GM12865 (cell line): Measurements from ENCODE around the gene HAX1.

Experiments
- DNase-seq: peaks from one replicate; pipeline ENCODE4 v3.0.0; 2010; ENCODE audit warnings: low read depth
- H3K4me3 ChIP-seq: 2 replicates; pipeline ENCODE4 v1.5.1; 2011; ENCODE audit warnings: mild to moderate bottlenecking, low read depth, low read length, control low read depth
- CTCF ChIP-seq: IDR thresholded peaks from 2 replicates; pipeline ENCODE4 v1.5.1; 2011; ENCODE audit warnings: low read length, control low read depth, low read depth, inconsistent platforms; ENCODE audit not compliant: insufficient read depth; ENCODE audit errors: missing control alignments

HAX1 gene

DNA sequence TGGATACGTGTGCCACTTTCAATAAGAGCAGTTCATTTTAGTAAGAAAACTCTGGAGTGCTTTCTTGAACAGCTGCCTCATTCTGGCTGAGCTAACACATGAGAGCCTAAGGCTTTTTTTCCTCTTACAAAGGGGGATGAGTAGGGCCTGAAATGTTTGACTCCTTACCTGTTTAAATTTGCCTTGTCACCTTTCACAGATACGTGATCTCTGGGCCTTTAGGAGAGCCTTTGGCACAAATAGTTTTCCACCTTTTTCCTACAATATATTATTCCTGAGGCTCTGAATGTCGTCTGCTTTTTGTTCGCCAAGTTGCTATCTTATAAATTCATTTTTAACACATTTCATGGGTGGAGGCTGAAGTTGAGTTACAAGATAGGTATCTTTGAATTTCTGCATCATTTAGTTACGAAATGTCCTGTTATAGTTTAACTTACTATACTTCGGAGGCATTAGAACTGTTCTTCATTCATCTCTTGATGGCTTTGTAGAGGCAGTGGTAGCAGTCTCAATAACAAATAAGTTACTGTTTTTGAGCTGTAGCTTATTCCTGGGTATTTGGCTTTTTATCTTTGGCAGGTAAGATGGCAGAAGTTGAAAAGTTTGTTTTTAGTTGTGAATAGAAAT, 34.4 kb upstream of the HAX1 start:
- H3K4me3 ChIP-seq: no peak overlapping the region
- no peak for TF ChIP-seq CTCF
- no peak for DNase-seq

DNA sequence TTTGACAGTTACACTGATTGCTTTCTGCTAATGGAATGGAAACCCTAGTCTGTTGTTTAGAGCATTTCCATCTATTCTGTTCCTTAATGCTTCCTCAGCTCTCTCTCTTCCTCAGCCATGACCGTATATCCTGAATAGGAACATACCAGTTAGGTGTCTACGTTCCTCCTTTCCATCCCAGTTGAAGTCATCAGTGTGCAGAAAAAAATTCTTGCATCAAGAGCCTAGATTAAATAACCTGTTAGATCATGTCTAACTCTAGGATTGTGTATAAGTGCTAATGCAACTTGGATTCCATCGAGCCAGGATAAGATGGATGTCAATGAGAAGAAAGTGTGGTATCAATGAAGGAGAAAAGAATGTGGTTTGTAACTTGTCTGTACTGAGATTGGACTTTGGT, 32.9 kb upstream of the HAX1 start:
- H3K4me3 ChIP-seq: no peak overlapping the region
- no peak for DNase-seq
- no peak for TF ChIP-seq CTCF

DNA sequence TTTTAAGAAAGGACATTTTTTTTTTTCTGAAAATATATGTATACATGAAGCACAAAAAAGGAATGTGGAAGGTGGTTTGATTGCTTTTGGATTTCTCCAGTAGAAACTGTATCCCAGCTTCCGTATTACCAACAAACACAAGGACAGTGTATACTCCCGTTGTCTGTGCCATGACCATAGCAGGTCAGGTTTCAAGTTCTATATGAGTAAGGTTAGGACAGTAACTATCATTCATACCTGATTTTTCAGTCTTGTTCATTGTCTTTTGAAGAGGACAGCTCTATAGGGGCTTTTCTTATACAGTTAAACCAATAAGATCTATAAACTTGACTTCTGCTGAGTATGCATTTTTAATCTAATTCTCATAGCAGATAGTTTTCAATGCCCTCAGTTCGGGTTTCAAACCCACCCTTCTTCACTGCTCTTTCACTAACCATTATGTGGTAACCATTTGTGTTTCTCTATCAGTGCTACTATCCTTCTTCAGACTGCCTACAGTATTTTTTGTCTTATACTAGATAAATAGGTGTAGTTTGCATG, 32.1 kb upstream of the HAX1 start:
- H3K4me3 ChIP-seq: no peak overlapping the region
- no peak for DNase-seq
- TF ChIP-seq CTCF: no peak

GRCh38 chr1:154241703-154242351, 30.6 kb upstream of the HAX1 start:
- DNase-seq: no peak
- H3K4me3 ChIP-seq: no peak overlapping the region
- TF ChIP-seq CTCF: no peak

DNA sequence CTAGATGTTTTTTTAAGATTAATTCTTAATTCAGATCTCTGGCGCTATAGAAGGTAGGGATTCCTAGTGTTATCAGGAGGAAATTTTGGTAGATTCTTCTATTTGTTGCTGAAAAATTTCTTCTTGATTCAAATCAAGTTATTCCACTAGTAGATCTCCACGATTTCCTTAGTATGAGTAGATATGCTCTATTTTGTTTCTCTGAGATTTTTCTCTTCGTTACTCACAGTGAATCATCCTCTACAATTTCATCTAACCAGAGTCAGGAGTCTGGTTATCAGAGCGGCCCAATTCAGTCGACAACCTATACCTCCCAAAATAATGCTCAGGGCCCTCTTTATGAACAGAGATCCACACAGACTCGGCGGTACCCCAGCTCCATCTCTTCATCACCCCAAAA, 18.8 kb upstream of the HAX1 start:
- no peak for TF ChIP-seq CTCF
- H3K4me3 ChIP-seq: no peak overlapping the region
- DNase-seq: no peak

DNA sequence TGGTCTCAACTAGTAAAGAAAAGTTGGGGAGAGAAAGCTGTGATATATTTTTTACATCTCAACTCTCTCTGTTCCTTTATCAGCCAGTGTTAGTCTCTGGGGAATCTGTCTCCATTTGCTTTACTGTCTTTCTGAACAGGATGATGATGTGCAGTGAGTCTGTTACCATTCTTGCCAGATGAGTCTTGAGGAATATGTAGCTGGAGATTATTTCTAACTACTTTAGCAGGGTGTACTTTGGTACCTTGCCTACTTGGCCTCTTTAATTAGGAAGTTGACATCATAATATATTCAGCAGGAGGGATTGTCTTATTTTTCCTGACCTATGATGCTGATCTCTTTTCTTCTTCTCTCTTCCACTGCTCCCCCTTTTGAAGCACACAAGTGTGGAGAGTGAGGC, 15.7 kb upstream of the HAX1 start:
- no peak overlapping the region for H3K4me3 ChIP-seq
- DNase-seq: no peak
- no peak for TF ChIP-seq CTCF

DNA sequence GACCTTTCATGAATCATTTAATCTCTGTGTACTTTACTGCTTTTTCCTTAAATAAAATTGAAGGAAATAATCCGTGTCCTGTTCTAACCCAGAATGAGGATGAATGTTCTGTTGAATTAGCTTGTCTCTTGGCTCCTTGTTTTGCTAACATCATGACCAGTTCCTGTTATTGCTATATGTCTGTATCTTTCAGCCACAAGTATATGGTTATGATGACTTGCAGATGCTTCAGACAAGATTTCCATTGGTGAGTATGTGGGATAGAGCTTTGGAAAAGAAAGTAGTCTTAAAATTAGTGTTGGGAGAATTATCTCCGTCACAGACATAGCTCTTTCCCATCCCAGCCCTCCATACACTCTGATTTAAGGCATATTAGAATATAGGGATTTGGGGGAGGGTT, 13.6 kb upstream of the HAX1 start:
- no peak overlapping the region for H3K4me3 ChIP-seq
- DNase-seq: no peak
- no peak for TF ChIP-seq CTCF
